ENCODE measurements around the gene HLA-DQA1.

GRCh38 chr6:32692019-32692418 is 54.8 kb downstream of the HLA-DQA1 start:
- TF ChIP-seq POLR2A (IDR thresholded peaks at IDR 0.05; ENCODE audit: low read length), result no peak
- no peak for TF ChIP-seq GATA1 (IDR thresholded peaks at IDR 0.05; ENCODE audit: low read depth, low read length)
